Stimulated activated naive B cell treated with anti-CD40 and anti-IgM and Interleukin-4, amounts not matched to agents 10 μg/mL and 1 μg/mL and 100 μg/mL, for 72 hours (primary cell): ENCODE results near the gene NRL.
"Not testable (repeated sequence)": the region's sequence is repeated elsewhere in the genome, so short reads cannot be mapped to it uniquely, and the experiment has no call there.

ENCODE experiments used
- ATAC-seq, 2 donors: fragments of 150-1000 bp; cut with Tn5 transposase; replicated peaks; 2 replicates each; pipeline ENCODE4 v1.10.0; 2021; ENCODE audit warnings: moderate library complexity in 1 of 2
- DNase-seq: peaks from one replicate; pipeline ENCODE4 v3.0.0; 2021
- H3K27ac Mint-ChIP-seq: one replicate; pipeline ENCODE4 v1.8.0; 2022; ENCODE audit warnings: mild to moderate bottlenecking, mixed read lengths
- H3K27me3 Mint-ChIP-seq, 2 donors: one replicate each; pipeline ENCODE4 v1.8.0; 2022; ENCODE audit warnings: mixed read lengths in 2 of 2
- H3K36me3 Mint-ChIP-seq, 2 donors: one replicate each; pipeline ENCODE4 v1.8.0; 2022; ENCODE audit warnings: mixed read lengths in 2 of 2, mild to moderate bottlenecking in 1 of 2
- H3K4me1 Mint-ChIP-seq, 2 donors: one replicate each; pipeline ENCODE4 v1.8.0; 2022; ENCODE audit warnings: mixed read lengths in 2 of 2, mild to moderate bottlenecking in 1 of 2
- H3K4me3 Mint-ChIP-seq, 2 donors: one replicate each; pipeline ENCODE4 v1.8.0; 2022; ENCODE audit warnings: mild to moderate bottlenecking in 2 of 2, mixed read lengths in 2 of 2, moderate library complexity in 1 of 2
- H3K9me3 Mint-ChIP-seq, 2 donors: one replicate each; pipeline ENCODE4 v1.8.0; 2022; ENCODE audit warnings: mixed read lengths in 2 of 2, mild to moderate bottlenecking in 1 of 2

The NRL gene

GRCh38 chr14:24032727-24033418, 81.9 kb downstream of the NRL start:
- Mint-ChIP-seq H3K36me3 (peaks cover 3 to 6% of the 10 kb centered on the region in 2 donors), H3K27ac (no peak overlapping the region), H3K4me1 (peaks cover 7 to 9% of the 10 kb centered on the region in 2 donors), H3K4me3 (no peak overlapping the region), H3K9me3 (peaks cover 4 to 9% of the 10 kb centered on the region in 2 donors), H3K27me3 (no peaks in the 10 kb centered on the region)
- no peak for ATAC-seq
- DNase-seq: no peak

GRCh38 chr14:24031331-24031730, 83.4 kb downstream of the NRL start:
- ATAC-seq, H3K36me3 Mint-ChIP-seq, H3K4me1 Mint-ChIP-seq: not testable (repeated sequence)

GRCh38 chr14:24029687-24030086, 85.1 kb downstream of the NRL start:
- DNase-seq, H3K9me3 Mint-ChIP-seq, H3K4me3 Mint-ChIP-seq, ATAC-seq, H3K4me1 Mint-ChIP-seq, H3K27ac Mint-ChIP-seq, H3K36me3 Mint-ChIP-seq: not testable (repeated sequence)
- H3K27me3 Mint-ChIP-seq: peaks cover 6 to 12% of the 10 kb centered on the region in 2 donors

More at GRCh38 chr14:24031331-24031730, 83.4 kb downstream of the NRL start:
- not testable (repeated sequence) for H3K4me3 Mint-ChIP-seq, H3K9me3 Mint-ChIP-seq, H3K27ac Mint-ChIP-seq, H3K27me3 Mint-ChIP-seq, DNase-seq
